SK-N-SH (cell line): ENCODE results near the gene PTDSS2.

Experiments
- CTCF ChIP-seq: fragments of 200-600 bp; sonication (generic); IDR thresholded peaks from 2 replicates; pipeline ENCODE4 v1.6.1; 2017; ENCODE audit warnings: antibody characterized with exemption, mild to moderate bottlenecking, moderate library complexity
- JUND ChIP-seq: IDR thresholded peaks from 2 replicates; pipeline ENCODE4 v1.4.0; 2012
- POLR2AphosphoS5 ChIP-seq: IDR thresholded peaks from 2 replicates; pipeline ENCODE4 v1.6.1; 2012; ENCODE audit warnings: low read depth, low read length
- RAD21 ChIP-seq: IDR thresholded peaks from 2 replicates; pipeline ENCODE4 v1.6.1; 2012; ENCODE audit warnings: mild to moderate bottlenecking, low read length
- REST ChIP-seq: IDR thresholded peaks from 2 replicates; pipeline ENCODE4 v1.6.1; 2012; ENCODE audit warnings: mild to moderate bottlenecking, low read depth, low read length, moderate library complexity
- SIN3A ChIP-seq: IDR thresholded peaks from 2 replicates; pipeline ENCODE4 v1.6.1; 2012; ENCODE audit warnings: low read depth, mild to moderate bottlenecking, low read length, moderate library complexity, borderline replicate concordance

GRCh38 chr11:531919-532526, 81.9 kb downstream of the PTDSS2 start:
- no peak for TF ChIP-seq REST
- no peak for TF ChIP-seq RAD21
- TF ChIP-seq CTCF, result no peak
- no peak for TF ChIP-seq JUND
- no peak for TF ChIP-seq SIN3A
- TF ChIP-seq POLR2AphosphoS5, result no peak
